ENCODE results near the gene KCNK16.

DNA sequence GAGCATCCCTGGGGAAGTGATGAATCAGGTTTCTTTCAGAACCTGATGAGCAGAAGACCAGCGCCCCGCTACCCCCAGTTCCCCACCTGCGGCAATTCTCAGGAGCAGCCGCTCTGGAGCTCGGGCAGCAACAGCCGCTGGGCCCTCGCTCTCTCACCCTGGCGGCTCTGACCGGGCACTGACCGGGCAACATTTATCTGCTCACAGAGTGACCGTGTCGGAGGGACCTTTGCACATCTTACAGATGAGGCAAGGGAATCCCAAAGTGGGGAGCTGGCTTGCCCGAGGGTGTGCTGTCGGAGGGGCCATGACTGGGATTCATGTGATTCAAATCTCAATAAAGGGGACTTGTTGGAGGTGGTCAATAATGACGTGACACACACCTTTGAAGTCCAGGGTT lies 26.2 kb upstream of the KCNK16 start:
- TF ChIP-seq, protein P1, sequence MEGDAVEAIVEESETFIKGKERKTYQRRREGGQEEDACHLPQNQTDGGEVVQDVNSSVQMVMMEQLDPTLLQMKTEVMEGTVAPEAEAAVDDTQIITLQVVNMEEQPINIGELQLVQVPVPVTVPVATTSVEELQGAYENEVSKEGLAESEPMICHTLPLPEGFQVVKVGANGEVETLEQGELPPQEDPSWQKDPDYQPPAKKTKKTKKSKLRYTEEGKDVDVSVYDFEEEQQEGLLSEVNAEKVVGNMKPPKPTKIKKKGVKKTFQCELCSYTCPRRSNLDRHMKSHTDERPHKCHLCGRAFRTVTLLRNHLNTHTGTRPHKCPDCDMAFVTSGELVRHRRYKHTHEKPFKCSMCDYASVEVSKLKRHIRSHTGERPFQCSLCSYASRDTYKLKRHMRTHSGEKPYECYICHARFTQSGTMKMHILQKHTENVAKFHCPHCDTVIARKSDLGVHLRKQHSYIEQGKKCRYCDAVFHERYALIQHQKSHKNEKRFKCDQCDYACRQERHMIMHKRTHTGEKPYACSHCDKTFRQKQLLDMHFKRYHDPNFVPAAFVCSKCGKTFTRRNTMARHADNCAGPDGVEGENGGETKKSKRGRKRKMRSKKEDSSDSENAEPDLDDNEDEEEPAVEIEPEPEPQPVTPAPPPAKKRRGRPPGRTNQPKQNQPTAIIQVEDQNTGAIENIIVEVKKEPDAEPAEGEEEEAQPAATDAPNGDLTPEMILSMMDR (IDR thresholded peaks at IDR 0.05) = no peak
- TF ChIP-seq POLR2A (IDR thresholded peaks at IDR 0.05) = no peak
